Measurements from ENCODE around the gene PRDM16.

- TF ChIP-seq, protein P1, sequence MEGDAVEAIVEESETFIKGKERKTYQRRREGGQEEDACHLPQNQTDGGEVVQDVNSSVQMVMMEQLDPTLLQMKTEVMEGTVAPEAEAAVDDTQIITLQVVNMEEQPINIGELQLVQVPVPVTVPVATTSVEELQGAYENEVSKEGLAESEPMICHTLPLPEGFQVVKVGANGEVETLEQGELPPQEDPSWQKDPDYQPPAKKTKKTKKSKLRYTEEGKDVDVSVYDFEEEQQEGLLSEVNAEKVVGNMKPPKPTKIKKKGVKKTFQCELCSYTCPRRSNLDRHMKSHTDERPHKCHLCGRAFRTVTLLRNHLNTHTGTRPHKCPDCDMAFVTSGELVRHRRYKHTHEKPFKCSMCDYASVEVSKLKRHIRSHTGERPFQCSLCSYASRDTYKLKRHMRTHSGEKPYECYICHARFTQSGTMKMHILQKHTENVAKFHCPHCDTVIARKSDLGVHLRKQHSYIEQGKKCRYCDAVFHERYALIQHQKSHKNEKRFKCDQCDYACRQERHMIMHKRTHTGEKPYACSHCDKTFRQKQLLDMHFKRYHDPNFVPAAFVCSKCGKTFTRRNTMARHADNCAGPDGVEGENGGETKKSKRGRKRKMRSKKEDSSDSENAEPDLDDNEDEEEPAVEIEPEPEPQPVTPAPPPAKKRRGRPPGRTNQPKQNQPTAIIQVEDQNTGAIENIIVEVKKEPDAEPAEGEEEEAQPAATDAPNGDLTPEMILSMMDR (IDR thresholded peaks at IDR 0.05; ENCODE audit: low read length): no peak
- TF ChIP-seq EZH2 (optimal IDR thresholded peaks at IDR 0.05; ENCODE audit: low read depth, low read length) (no peak), EZH2phosphoT487 (IDR thresholded peaks at IDR 0.05; ENCODE audit: low read length) (no peak)
Measured at GRCh38 chr1:3236955-3237354, 168.0 kb downstream of the PRDM16 start.
